GM12878 (cell line): ENCODE results near the gene TOMM40L. TPM values are rescaled to one million over a fixed set of nuclear protein-coding genes. Genes with fewer than 3 reads are reported as not detected.

Source experiments
- ATAC-seq: fragments of 200-7000 bp; cut with Tn5 transposase; 3 replicates; pipeline ENCODE4 v1.9.1; 2020; ENCODE audit warnings: mild to moderate bottlenecking, moderate library complexity
- BruUV-seq: library from RNA; stranded (reverse); fragments of 400-500 nt; replicated peaks from 2 replicates; lab custom pipeline; 2021; lab: Mats Ljungman, UMichigan
- CTCF ChIA-PET: fragments of 300-600 bp; sonication (Branson Sonifier 250); formaldehyde crosslinking; extraction: SDS; loops from one replicate; lab custom pipeline; 2021; ENCODE audit warnings: inconsistent platforms; lab: Yijun Ruan, JAX
- POLR2A ChIA-PET: fragments of 350-600 bp; formaldehyde crosslinking; extraction: SDS; loops from one replicate; lab custom pipeline; 2021; ENCODE audit warnings: inconsistent platforms; lab: Charles Lee
- RAD21 ChIA-PET: fragments of 300-600 bp; sonication (Branson Sonifier 250); formaldehyde crosslinking; loops from one replicate; lab custom pipeline; 2023; ENCODE audit warnings: antibody characterized with exemption; ENCODE audit not compliant: unreplicated experiment; lab: Charles Lee
- SMC1A ChIA-PET: fragments of 300-600 bp; sonication (Branson Sonifier 250); formaldehyde crosslinking; loops from one replicate; lab custom pipeline; 2023; ENCODE audit not compliant: unreplicated experiment, uncharacterized antibody; lab: Charles Lee
- DNase-seq: peaks from one replicate; pipeline ENCODE4 v3.0.0-alpha.2; 2011; ENCODE audit warnings: low read depth, low spot score
- FAIRE-seq: peaks from 3 replicates; lab custom pipeline; 2011; peaks lifted over from hg19 to GRCh38; lab: Jason Lieb, UNC
- H2AFZ ChIP-seq: 2 replicates; pipeline ENCODE4 v1.6.0; 2011; ENCODE audit warnings: low read depth, low read length, control low read depth; ENCODE audit not compliant: control insufficient read depth
- H3K27ac ChIP-seq: 2 replicates; pipeline ENCODE4 v1.5.1; 2011; ENCODE audit warnings: control low read depth; ENCODE audit not compliant: control insufficient read depth, insufficient read depth
- H3K27me3 ChIP-seq, 2 experiments: replicated peaks in 1 of 2; 2 replicates each; pipeline versions ENCODE4 v1.6.0 to v1.6.1; 2011; ENCODE audit warnings: low read length in 1 of 2; ENCODE audit not compliant: control insufficient read depth in 2 of 2, insufficient read depth in 2 of 2
- H3K36me3 ChIP-seq, 2 experiments: 2 replicates each; pipeline ENCODE4 v1.5.1; 2011; ENCODE audit warnings: low read length in 1 of 2; ENCODE audit not compliant: control insufficient read depth in 2 of 2, insufficient read depth in 2 of 2
- H3K4me1 ChIP-seq: 2 replicates; pipeline ENCODE4 v1.6.1; 2011; ENCODE audit warnings: mild to moderate bottlenecking, low read length, moderate library complexity, mixed read lengths; ENCODE audit not compliant: control insufficient read depth, insufficient read depth
- H3K4me2 ChIP-seq: 2 replicates; pipeline ENCODE4 v1.6.0; 2011; ENCODE audit warnings: control low read depth; ENCODE audit not compliant: control insufficient read depth, insufficient read depth
- H3K4me3 ChIP-seq: fragments of 200-600 bp; sonication (generic); 2 replicates; pipeline ENCODE4 v1.5.1; 2016
- H3K79me2 ChIP-seq: 2 replicates; pipeline ENCODE4 v1.6.0; 2011; ENCODE audit warnings: low read length; ENCODE audit not compliant: control insufficient read depth, insufficient read depth
- H3K9ac ChIP-seq: 2 replicates; pipeline ENCODE4 v1.8.0; 2011; ENCODE audit warnings: low read length, control low read depth, mixed read lengths; ENCODE audit not compliant: control insufficient read depth, insufficient read depth
- H3K9me3 ChIP-seq: replicated peaks from 3 replicates; pipeline ENCODE4 v1.5.1; 2011; ENCODE audit warnings: mild to moderate bottlenecking, low read length; ENCODE audit not compliant: control insufficient read depth, insufficient read depth
- H4K20me1 ChIP-seq: 2 replicates; pipeline ENCODE4 v1.6.0; 2011; ENCODE audit not compliant: control insufficient read depth, insufficient read depth
- BCLAF1 ChIP-seq: fragments of 450-650 bp; IDR thresholded peaks from 2 replicates; pipeline ENCODE4 v1.6.1; 2017; ENCODE audit warnings: antibody characterized with exemption, mild to moderate bottlenecking, moderate library complexity
- CBX5 ChIP-seq: sonication (generic); IDR thresholded peaks from 2 replicates; pipeline ENCODE4 v1.6.1; 2016; ENCODE audit warnings: low read depth, moderate library complexity, mild to moderate bottlenecking, inconsistent platforms
- EP300 ChIP-seq, 2 experiments: fragments of 150-350 bp in 1 of 2; IDR thresholded peaks; 2 replicates each; pipeline ENCODE4 v1.6.1; 2011 to 2012; ENCODE audit warnings: low read depth in 2 of 2, low read length in 2 of 2, borderline replicate concordance in 1 of 2, improper control_type of control experiment in 1 of 2, inconsistent platforms in 1 of 2; ENCODE audit not compliant: control insufficient read depth in 1 of 2
- NBN ChIP-seq: fragments of 450-650 bp; IDR thresholded peaks from 2 replicates; pipeline ENCODE4 v1.6.1; 2016
- NKRF ChIP-seq: fragments of 450-650 bp; conservative IDR thresholded peaks from 2 replicates; pipeline ENCODE4 v1.6.1; 2017; ENCODE audit warnings: mild to moderate bottlenecking, moderate library complexity
- RUNX3 ChIP-seq: IDR thresholded peaks from 2 replicates; pipeline ENCODE4 v1.6.1; 2012; ENCODE audit warnings: low read length, inconsistent platforms
- STAT3 ChIP-seq: IDR thresholded peaks from 2 replicates; pipeline ENCODE4 v1.6.1; 2011; ENCODE audit warnings: low read depth, low read length, improper control_type of control experiment
- ZNF217 ChIP-seq: fragments of 450-650 bp; IDR thresholded peaks from 2 replicates; pipeline ENCODE4 v1.6.1; 2017; ENCODE audit warnings: antibody characterized with exemption, mild to moderate bottlenecking
- WGBS: methylation state at CpG from one replicate; pipeline ENCODE4 v1.1.6; 2016; ENCODE audit warnings: low lambda C conversion rate; ENCODE audit not compliant: insufficient replicate concordance, insufficient coverage; ENCODE audit errors: missing lambda C conversion rate; 5-methylcytosine and 5-hydroxymethylcytosine counted together
- in situ Hi-C: fragments of 300-500 bp; cut with MboI; formaldehyde crosslinking; loops from 9 replicates; pipeline ENCODE4 v1.14.3; 2018; ENCODE audit warnings: mixed read lengths
- intact Hi-C: fragments of 100-400 bp; cut with micrococcal nuclease; formaldehyde crosslinking; loops from one replicate; pipeline ENCODE4 v1.14.2; 2022; ENCODE audit not compliant: unreplicated experiment
- polyA plus RNA-seq, 11 experiments: library from polyadenylated mRNA; depleted of rRNA in 4 of 11; unstranded in 6 of 11; stranded (reverse) in 5 of 11; fragments of >200 nt; fragmentation: Nextera tagmentation in 4 of 11; fragmentation: Illumina TruSeq in 1 of 11; extraction: Ambion mirVana in 4 of 11; extraction: Trizol in 1 of 11; gene quantifications; 1 replicate in 1 of 11; 2 replicates in 10 of 11; pipeline versions ENCODE4 v1.2.1 to v1.2.3, GENCODE V29; 2011 to 2016; ENCODE audit warnings: inconsistent platforms in 2 of 11, missing spikeins in 2 of 11, low read depth in 1 of 11
- total RNA-seq, 4 experiments: library from RNA; depleted of rRNA in 3 of 4; stranded (reverse); fragments of >200 nt in 3 of 4; fragmentation: Illumina TruSeq in 1 of 4; extraction: Trizol in 1 of 4; gene quantifications; 2 replicates each; pipeline versions ENCODE4 v1.2.1 to v1.2.3, GENCODE V29; 2013 to 2021

Gene TOMM40L
- total and polyA plus RNA-seq, 10 of the 15 experiments (the other 5 are each of a cell fraction or from before 2014, with no cell fraction given): 5.9 to 21.6 (median 15.7) TPM

- Histone ChIP-seq H3K9me3 (no peaks in the 10 kb centered on the region), H3K27ac (no peak overlapping the region), H3K4me2 (no peak overlapping the region), H3K9ac (no peak overlapping the region), H3K27me3 (no peaks in the 10 kb centered on the region)
- FAIRE-seq: no peak
- RAD21 ChIA-PET: interaction anchor here (1.0 kb wide), 1 partner anchor 138 kb away, joined by 3 read pairs; no protein-coding TSS in a partner anchor
- 66% methylated on average over 5 of the region's 5 CpGs for WGBS
- TF ChIP-seq NBN: no peak
- no peak for TF ChIP-seq EP300 (IDR thresholded peaks at IDR 0.05; ENCODE audit: borderline replicate concordance in 1 of 2, control insufficient read depth in 1 of 2, low read depth in 2 of 2, low read length in 2 of 2)
- no peak for TF ChIP-seq BCLAF1
- TF ChIP-seq NKRF: no peak
- TF ChIP-seq ZNF217: no peak
- no peak for TF ChIP-seq RUNX3
- TF ChIP-seq STAT3: no peak
- TF ChIP-seq CBX5: no peak
- TF ChIP-seq, all 136 proteins: peak for 0
- Histone ChIP-seq H3K4me3 (no peak overlapping the region), H3K79me2 (no peaks in the 10 kb centered on the region), H3K36me3 (no peaks in the 10 kb centered on the region), H2AFZ (no peak overlapping the region), H3K4me1 (no peaks in the 10 kb centered on the region), H4K20me1 (no peaks in the 10 kb centered on the region)
- ChIA-PET CTCF (interaction anchor here (0.8 to 2.9 kb wide), 4 partner anchors 9 to 146 kb away, joined by 3 to 10 read pairs (median 6); partner anchors contain the start of gene TOMM40L), SMC1A (interaction anchor here (0.6 to 1.8 kb wide), 8 partner anchors 9 to 923 kb away, joined by 3 to 7 read pairs (median 3); partner anchors contain the start of gene TOMM40L), POLR2A (interaction anchor here (1.0 kb wide), 1 partner anchor 40 kb away, joined by 3 read pairs; no protein-coding TSS in a partner anchor)
- in situ Hi-C loops: no loop called here
- no peak for ATAC-seq
- DNase-seq: no peak
- intact Hi-C loops: no loop called here
- no TSS peak for BruUV-seq
Observed at GRCh38 chr1:161235957-161236775, 10.3 kb downstream of the TOMM40L start.
